Stomach (tissue), 9 donors: ENCODE results near the gene SPATA32. TPM values are rescaled to one million over a fixed set of nuclear protein-coding genes. Genes with fewer than 3 reads are reported as not detected.

Experiments used
- DNase-seq, 2 donors: peaks; one replicate each; pipeline versions ENCODE4 v3.0.0 to v3.0.0-alpha.2; 2013 to 2019
- H3K27ac ChIP-seq, 5 donors: fragments of 200-600 bp in 4 of 5; sonication (generic) in 4 of 5; one replicate each; pipeline ENCODE4 v1.5.1; 2013 to 2019; ENCODE audit warnings: mild to moderate bottlenecking in 1 of 5, moderate library complexity in 1 of 5
- H3K27me3 ChIP-seq, 3 donors: fragments of 200-600 bp; sonication (generic); one replicate each; pipeline ENCODE4 v1.5.1; 2017 to 2019; ENCODE audit warnings: mixed run types in 1 of 3
- H3K36me3 ChIP-seq, 4 donors: fragments of 200-600 bp; sonication (generic); 1 replicate in 3 of 4; 2 replicates in 1 of 4; pipeline ENCODE4 v1.5.1; 2016 to 2019
- H3K4me1 ChIP-seq, 4 donors: fragments of 200-600 bp; sonication (generic); one replicate each; pipeline ENCODE4 v1.5.1; 2016 to 2019
- H3K4me3 ChIP-seq, 4 donors: fragments of 200-600 bp; sonication (generic) in 3 of 4; one replicate each; pipeline ENCODE4 v1.5.1; 2016 to 2019; ENCODE audit warnings: mild to moderate bottlenecking in 1 of 4
- H3K9me3 ChIP-seq, 4 donors: fragments of 200-600 bp; sonication (generic); one replicate each; pipeline ENCODE4 v1.5.1; 2016 to 2019
- CTCF ChIP-seq, 7 experiments: fragments of 450-650 bp in 4 of 7; fragments of 200-600 bp in 3 of 7; sonication (generic) in 3 of 7; IDR thresholded peaks; one replicate each; pipeline ENCODE4 v1.5.1; 2016 to 2019; ENCODE audit warnings: antibody characterized with exemption in 7 of 7, control low read depth in 2 of 7, mild to moderate bottlenecking in 1 of 7
- EP300 ChIP-seq: sonication (generic); formaldehyde crosslinking; IDR thresholded peaks from one replicate; pipeline ENCODE4 v1.6.1; 2017; ENCODE audit warnings: antibody characterized with exemption
- POLR2A ChIP-seq, 4 donors: fragments of 450-650 bp; IDR thresholded peaks; one replicate each; pipeline ENCODE4 v1.6.1; 2016; ENCODE audit warnings: antibody characterized with exemption in 4 of 4, control low read depth in 2 of 4, mild to moderate bottlenecking in 1 of 4, moderate library complexity in 1 of 4
- POLR2AphosphoS5 ChIP-seq, 3 donors: sonication (generic); formaldehyde crosslinking; IDR thresholded peaks; one replicate each; pipeline ENCODE4 v1.6.1; 2016; ENCODE audit warnings: antibody characterized with exemption in 3 of 3
- WGBS, 5 donors: extraction: QIAGEN DNeasy Blood & Tissue Kit in 3 of 5; methylation state at CpG; one replicate each; pipeline versions ENCODE4 v1.1.5 to v1.1.7; 2013 to 2018; 5-methylcytosine and 5-hydroxymethylcytosine counted together
- intact Hi-C: fragments of 100-400 bp; cut with DNase I; formaldehyde crosslinking; loops from one replicate; pipeline ENCODE4 v1.15.1; 2023; ENCODE audit warnings: low total_unique reads
- polyA plus RNA-seq, 3 donors: library from polyadenylated mRNA; stranded (reverse); fragments of 200-250 nt; gene quantifications; one replicate each; pipeline ENCODE4 v1.2.3, GENCODE V29; 2013
- total RNA-seq, 5 donors: library from RNA; depleted of rRNA; stranded (reverse); fragments of >200 nt; gene quantifications; one replicate each; pipeline versions ENCODE4 v1.1.0 to v1.2.3, GENCODE V29; 2014 to 2016
- donor health status: healthy with polysubstance abuse.
- donor health status: Bipolar disorder and iron deficiency.
- donor health status: healthy.

SPATA32 gene
- total and polyA plus RNA-seq, 8 donors, result not detected

GRCh38 chr17:45234641-45235415 lies 27.1 kb downstream of the SPATA32 start:
- no peak overlapping the region for H3K27ac ChIP-seq
- no peaks in the 10 kb centered on the region for H3K9me3 ChIP-seq
- H3K36me3 ChIP-seq, result peaks cover 0 to 49% (median 15%) of the 10 kb centered on the region in 4 donors
- 12 to 36% (median 22%) methylated on average over 6 of the region's 6 CpGs for WGBS, 5 donors
- DNase-seq, result peak in 1 of 2 donors; percentile 64
- peaks cover 0 to 40% (median 19%) of the 10 kb centered on the region in 4 donors for H3K4me1 ChIP-seq
- no peak overlapping the region for H3K4me3 ChIP-seq
- peaks cover 0 to 28% (median 0%) of the 10 kb centered on the region in 3 donors for H3K27me3 ChIP-seq
- intact Hi-C loops, result no loop called here
- TF ChIP-seq POLR2AphosphoS5 (IDR thresholded peaks at IDR 0.05) (no peak), POLR2A (IDR thresholded peaks at IDR 0.05) (no peak), CTCF (IDR thresholded peaks at IDR 0.05) (peak in 2 of 7 experiments; percentile 5 to 21), EP300 (no peak)

- WGBS, 5 donors, result 83 to 88% (median 86%) methylated on average over 6 to 8 of the region's 8 CpGs
- Histone ChIP-seq H3K4me3 (no peak overlapping the region), H3K27me3 (peaks cover 0 to 18% (median 0%) of the 10 kb centered on the region in 3 donors), H3K36me3 (peaks cover 0 to 36% (median 11%) of the 10 kb centered on the region in 4 donors), H3K27ac (no peak overlapping the region), H3K4me1 (peaks cover 7 to 52% (median 30%) of the 10 kb centered on the region in 4 donors), H3K9me3 (no peaks in the 10 kb centered on the region)
- intact Hi-C loops, result no loop called here
- no peak for TF ChIP-seq CTCF (IDR thresholded peaks at IDR 0.05)
- TF ChIP-seq EP300, result no peak
- no peak for TF ChIP-seq POLR2AphosphoS5 (IDR thresholded peaks at IDR 0.05)
- no peak for DNase-seq
These were observed 28.4 kb downstream of the SPATA32 start for GRCh38 chr17:45233423-45233924.

- peaks cover 0 to 29% (median 7%) of the 10 kb centered on the region in 4 donors for H3K36me3 ChIP-seq
- WGBS, 5 donors, result 85 to 90% (median 89%) methylated on average over 8 to 9 of the region's 9 CpGs
- intact Hi-C loops, result no loop called here
- DNase-seq, result no peak
- no peak overlapping the region for H3K27ac ChIP-seq
- peaks cover 14 to 59% (median 37%) of the 10 kb centered on the region in 4 donors for H3K4me1 ChIP-seq
- no peak for TF ChIP-seq CTCF (IDR thresholded peaks at IDR 0.05)
- no peak for TF ChIP-seq POLR2A (IDR thresholded peaks at IDR 0.05)
- no peak for TF ChIP-seq EP300
- TF ChIP-seq POLR2AphosphoS5 (IDR thresholded peaks at IDR 0.05), result no peak
- peaks cover 0 to 12% (median 0%) of the 10 kb centered on the region in 3 donors for H3K27me3 ChIP-seq
- H3K9me3 ChIP-seq, result no peaks in the 10 kb centered on the region
- H3K4me3 ChIP-seq, result no peak overlapping the region
These were observed 29.1 kb downstream of the SPATA32 start for GRCh38 chr17:45232514-45233422.
